Measurements from ENCODE around the gene SPNS1.
"Not testable (repeated sequence)": the region's sequence is repeated elsewhere in the genome, so short reads cannot be mapped to it uniquely, and the experiment has no call there.

Gene SPNS1

DNA sequence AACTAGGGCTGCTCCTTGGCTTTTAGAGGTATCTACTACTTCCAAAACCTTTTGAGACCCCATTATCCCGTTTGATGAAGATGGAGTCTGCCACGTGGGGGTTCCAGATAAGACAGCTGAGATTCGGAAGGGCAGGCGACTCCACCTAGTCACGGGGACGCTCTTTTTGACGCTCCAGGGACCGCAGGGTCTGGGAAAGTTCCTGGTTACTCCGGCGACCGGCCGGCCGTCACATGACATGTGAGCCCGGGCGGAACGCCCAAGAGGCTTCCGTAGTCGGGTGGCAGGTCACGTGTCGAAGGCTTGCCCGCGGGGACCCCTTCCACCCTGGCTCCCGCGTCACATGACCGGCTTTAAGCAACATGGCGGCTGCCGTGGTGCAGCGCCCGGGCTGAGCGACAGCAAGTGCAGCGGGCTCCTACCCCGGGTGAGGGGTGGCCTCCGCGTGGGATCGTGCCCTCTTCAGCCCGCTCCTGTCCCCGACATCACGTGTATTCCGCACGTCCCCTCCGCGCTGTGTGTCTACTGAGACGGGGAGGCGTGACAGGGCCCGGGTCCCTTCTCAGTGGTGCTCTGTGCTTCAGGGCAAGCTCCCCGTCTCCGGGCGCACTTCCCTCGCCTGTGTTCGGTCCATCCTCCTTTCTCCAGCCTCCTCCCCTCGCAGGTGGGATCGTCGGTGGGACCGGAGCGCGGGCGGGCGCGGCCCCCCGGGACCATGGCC lies at the start of gene SPNS1:
Gene SPNS1, plus strand, starts transcription at position 342 of the 721 bp plus-strand sequence. Its CDS starts 374 bp downstream, at position 716.
- peak; percentile 64; the same call in 1 of the 2 replicates for TF ChIP-seq POLR2A (IDR thresholded peaks at IDR 0.05; ENCODE audit: low read depth, low read length)
- peak; percentile 98 for DNase-seq (ENCODE audit: insufficient read length, low spot score)
- FAIRE-seq, result no peak

DNA sequence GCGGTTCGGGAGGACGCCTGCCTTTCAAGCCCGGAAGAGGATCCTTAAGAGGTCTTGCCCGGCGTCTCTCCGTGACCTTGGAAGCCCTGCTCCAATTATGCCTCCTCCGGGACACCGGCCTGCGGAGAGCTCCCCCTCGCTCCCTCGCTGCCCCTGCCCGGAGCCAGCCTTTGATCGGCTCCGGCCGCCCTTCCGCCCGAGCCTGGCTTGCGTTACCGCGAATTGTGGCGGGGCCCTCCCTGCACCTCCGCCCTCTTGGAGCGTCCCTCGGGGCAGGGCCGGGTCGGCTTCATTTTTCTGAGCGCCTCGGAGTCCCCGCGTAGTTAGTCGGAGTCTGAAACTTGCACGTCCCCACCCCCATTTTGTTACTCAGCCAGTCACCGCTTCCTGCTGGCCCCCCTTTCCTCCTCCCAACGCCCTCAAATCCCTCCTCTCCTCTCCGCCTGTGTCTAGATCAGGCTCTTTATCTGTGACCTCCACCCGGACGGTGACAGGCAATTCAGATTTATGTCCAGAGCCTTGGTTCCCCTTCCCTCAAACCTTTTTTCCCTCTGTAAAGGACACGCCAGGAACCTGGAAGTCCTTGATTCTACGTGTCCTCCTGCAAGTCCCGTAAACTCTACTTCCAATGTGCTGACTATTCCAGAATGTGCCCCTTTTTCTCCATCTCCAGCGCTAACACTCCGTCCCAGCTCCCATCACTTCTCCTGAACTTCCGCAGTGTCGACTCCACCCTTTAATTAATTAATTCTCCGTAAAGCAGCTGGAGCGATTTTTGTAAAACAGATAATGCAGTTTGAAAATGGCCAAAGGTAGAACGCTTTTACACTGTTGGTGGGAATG lies 49.0 kb upstream of the SPNS1 start:
- TF ChIP-seq POLR2A (IDR thresholded peaks at IDR 0.05; ENCODE audit: low read depth, low read length), result peak; percentile 27; the same call in 1 of the 2 replicates
- peak; percentile 70 for DNase-seq (ENCODE audit: insufficient read length, low spot score)
- FAIRE-seq, result no peak

- FAIRE-seq, result not testable (repeated sequence)
Measured at GRCh38 chr16:28926284-28926683, 48.3 kb upstream of the SPNS1 start.

DNA sequence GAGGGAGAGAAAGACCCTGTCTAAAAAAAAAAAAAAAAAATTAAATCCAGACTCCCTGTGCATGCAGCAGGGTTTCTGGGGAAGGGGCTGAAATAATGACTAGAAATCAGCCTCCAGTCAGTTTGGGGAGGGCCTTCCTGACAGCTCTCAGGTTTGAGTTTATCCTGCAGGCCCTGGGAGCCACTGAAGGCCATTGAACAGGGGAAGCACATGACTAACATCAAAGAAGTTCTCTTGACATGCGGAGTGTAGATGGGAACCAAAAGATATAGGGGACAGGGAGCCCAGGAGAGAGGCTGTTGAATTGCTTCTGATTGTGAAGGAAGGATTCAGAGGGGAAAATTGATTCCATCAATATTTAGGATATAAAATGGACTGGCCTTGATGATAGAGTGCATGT lies 46.8 kb upstream of the SPNS1 start:
- DNase-seq (ENCODE audit: insufficient read length, low spot score) (no peak), FAIRE-seq (no peak)
- TF ChIP-seq POLR2A (IDR thresholded peaks at IDR 0.05; ENCODE audit: low read depth, low read length), result no peak

More at GRCh38 chr16:28926284-28926683, 48.3 kb upstream of the SPNS1 start:
- DNase-seq (ENCODE audit: insufficient read length, low spot score), result not testable (repeated sequence)

DNA sequence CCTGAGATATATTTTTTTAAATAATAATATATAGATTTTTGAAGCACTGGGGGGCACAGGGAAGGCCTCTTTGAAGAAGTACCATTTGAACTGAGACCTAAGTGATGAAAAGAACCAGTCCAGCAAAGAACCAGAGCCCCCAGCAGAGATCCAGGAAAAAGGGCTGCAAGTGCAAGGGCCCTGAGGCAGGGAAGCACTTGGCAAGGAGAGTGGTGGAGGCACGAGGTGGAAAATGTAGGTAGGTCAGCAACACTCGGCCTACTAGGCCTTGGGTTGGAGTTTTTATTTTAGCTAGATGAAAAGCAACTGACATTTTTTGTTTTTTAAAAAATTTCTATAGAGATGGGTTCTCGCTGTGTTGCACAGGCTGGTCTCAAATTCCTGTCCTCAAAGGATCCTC lies 44.4 kb upstream of the SPNS1 start:
- DNase-seq (ENCODE audit: insufficient read length, low spot score), result no peak
- no peak for TF ChIP-seq POLR2A (IDR thresholded peaks at IDR 0.05; ENCODE audit: low read depth, low read length)
- no peak for FAIRE-seq

DNA sequence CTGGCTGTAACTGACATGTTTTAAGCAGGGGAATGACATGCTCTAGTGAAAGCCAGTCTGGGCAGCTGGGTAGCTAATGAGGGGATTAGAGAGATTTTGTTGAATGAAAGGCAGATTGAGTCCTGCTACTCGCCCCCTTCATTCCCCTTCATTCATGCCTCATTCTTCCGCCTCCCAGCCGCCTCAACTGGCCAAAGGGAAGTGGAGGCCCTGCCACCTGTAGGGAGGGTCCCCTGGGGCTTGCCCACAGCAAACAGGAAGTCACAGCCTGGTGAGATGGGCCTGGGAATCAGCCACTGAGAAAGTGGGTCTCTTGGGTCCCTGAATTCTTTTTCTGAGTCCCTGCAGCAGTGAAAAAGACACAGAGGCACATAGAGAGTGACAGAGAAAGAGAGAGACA lies 43.9 kb upstream of the SPNS1 start:
- no peak for TF ChIP-seq POLR2A (IDR thresholded peaks at IDR 0.05; ENCODE audit: low read depth, low read length)
- FAIRE-seq (no peak), DNase-seq (ENCODE audit: insufficient read length, low spot score) (no peak)

DNA sequence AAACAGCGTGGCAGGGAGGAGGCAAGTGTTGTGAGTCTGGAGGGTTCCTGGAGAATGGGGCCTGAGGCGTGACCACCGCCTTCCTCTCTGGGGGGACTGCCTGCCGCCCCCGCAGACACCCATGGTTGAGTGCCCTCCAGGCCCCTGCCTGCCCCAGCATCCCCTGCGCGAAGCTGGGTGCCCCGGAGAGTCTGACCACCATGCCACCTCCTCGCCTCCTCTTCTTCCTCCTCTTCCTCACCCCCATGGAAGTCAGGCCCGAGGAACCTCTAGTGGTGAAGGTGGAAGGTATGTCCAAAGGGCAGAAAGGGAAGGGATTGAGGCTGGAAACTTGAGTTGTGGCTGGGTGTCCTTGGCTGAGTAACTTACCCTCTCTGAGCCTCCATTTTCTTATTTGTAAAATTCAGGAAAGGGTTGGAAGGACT lies 42.8 kb upstream of the SPNS1 start, which contains the start of gene CD19:
Gene CD19, plus strand, starts transcription at position 171 of the 425 bp plus-strand sequence. Its CDS starts 30 bp downstream, at position 201.
- DNase-seq (ENCODE audit: insufficient read length, low spot score) (no peak), FAIRE-seq (no peak)
- no peak for TF ChIP-seq POLR2A (IDR thresholded peaks at IDR 0.05; ENCODE audit: low read depth, low read length)

DNA sequence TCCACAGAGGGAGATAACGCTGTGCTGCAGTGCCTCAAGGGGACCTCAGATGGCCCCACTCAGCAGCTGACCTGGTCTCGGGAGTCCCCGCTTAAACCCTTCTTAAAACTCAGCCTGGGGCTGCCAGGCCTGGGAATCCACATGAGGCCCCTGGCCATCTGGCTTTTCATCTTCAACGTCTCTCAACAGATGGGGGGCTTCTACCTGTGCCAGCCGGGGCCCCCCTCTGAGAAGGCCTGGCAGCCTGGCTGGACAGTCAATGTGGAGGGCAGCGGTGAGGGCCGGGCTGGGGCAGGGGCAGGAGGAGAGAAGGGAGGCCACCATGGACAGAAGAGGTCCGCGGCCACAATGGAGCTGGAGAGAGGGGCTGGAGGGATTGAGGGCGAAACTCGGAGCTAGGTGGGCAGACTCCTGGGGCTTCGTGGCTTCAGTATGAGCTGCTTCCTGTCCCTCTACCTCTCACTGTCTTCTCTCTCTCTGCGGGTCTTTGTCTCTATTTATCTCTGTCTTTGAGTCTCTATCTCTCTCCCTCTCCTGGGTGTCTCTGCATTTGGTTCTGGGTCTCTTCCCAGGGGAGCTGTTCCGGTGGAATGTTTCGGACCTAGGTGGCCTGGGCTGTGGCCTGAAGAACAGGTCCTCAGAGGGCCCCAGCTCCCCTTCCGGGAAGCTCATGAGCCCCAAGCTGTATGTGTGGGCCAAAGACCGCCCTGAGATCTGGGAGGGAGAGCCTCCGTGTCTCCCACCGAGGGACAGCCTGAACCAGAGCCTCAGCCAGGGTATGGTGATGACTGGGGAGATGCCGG lies 42.0 kb upstream of the SPNS1 start:
- TF ChIP-seq POLR2A (IDR thresholded peaks at IDR 0.05; ENCODE audit: low read depth, low read length), result no peak
- DNase-seq (ENCODE audit: insufficient read length, low spot score) (no peak), FAIRE-seq (no peak)

DNA sequence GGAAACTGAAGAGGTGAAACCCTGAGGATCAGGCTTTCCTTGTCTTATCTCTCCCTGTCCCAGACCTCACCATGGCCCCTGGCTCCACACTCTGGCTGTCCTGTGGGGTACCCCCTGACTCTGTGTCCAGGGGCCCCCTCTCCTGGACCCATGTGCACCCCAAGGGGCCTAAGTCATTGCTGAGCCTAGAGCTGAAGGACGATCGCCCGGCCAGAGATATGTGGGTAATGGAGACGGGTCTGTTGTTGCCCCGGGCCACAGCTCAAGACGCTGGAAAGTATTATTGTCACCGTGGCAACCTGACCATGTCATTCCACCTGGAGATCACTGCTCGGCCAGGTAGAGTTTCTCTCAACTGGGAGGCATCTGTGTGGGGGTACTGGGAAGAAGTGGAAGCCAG lies 41.4 kb upstream of the SPNS1 start:
- DNase-seq (ENCODE audit: insufficient read length, low spot score) (no peak), FAIRE-seq (no peak)
- no peak for TF ChIP-seq POLR2A (IDR thresholded peaks at IDR 0.05; ENCODE audit: low read depth, low read length)

DNA sequence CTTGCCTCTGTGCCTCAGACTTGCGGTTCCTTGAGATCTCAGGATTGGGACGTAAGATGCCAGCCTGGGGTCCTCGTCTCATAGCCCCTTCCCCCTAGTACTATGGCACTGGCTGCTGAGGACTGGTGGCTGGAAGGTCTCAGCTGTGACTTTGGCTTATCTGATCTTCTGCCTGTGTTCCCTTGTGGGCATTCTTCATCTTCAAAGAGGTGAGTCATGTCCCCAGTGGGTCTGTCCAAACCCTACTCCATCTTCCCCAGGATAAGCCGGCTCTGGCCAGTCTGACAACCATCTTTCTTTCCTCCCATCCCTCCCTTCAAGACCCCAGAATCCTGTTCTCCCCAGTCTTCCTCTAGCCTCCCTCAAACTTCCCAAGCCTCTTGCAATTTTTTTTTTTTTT lies 39.2 kb upstream of the SPNS1 start:
- TF ChIP-seq POLR2A (IDR thresholded peaks at IDR 0.05; ENCODE audit: low read depth, low read length), result no peak
- FAIRE-seq (no peak), DNase-seq (ENCODE audit: insufficient read length, low spot score) (no peak)

DNA sequence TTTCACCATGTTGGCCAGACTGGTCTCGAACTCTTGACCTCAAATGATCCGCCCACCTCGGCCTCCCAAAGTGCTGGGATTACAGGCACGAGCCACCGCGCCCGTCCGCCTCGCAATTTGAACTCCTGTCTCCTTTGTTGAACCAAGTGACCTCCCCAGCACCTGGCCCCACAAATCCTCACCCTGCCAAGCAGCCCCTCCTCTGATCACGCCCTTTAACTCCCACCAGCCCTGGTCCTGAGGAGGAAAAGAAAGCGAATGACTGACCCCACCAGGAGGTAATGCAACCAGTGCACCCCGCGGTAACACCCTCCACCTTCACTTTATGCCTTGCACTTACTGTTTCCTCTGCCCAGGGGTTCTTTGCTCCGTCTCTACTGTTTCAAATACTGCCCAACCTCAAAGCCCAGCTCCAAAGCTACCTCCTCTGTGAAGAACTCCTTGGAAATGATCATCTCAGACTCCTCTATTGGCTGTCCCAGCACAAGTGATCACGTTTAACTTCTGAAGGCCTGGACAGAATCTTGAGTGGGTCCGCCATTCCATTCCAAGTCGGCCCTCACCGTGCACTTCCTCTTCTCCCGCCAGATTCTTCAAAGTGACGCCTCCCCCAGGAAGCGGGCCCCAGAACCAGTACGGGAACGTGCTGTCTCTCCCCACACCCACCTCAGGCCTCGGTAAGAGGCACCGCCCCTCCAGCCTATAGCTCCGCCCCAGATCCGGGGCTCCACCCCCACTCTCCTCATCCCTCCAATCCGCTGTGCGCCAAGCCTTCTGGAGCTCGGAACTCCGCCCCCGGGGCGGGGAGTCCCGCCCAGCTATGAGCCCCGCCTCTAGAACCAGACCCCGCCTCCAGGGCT lies 38.4 kb upstream of the SPNS1 start:
- DNase-seq (ENCODE audit: insufficient read length, low spot score), result peak; percentile 45
- FAIRE-seq, result no peak

DNA sequence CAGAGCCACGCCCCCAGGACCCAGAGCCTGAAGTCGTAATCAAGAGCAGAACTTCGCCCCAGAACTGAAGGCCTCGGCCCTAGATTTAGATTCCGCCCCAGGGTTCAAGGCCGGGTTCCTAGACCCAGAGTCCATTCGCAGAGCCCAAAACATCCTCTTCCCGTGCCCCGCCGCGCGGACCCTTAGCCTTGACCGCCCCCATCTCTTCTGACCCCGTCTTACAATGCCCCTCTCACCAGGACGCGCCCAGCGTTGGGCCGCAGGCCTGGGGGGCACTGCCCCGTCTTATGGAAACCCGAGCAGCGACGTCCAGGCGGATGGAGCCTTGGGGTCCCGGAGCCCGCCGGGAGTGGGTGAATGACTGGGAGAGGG lies 37.8 kb upstream of the SPNS1 start:
- no peak for TF ChIP-seq POLR2A (IDR thresholded peaks at IDR 0.05; ENCODE audit: low read depth, low read length)
- no peak for FAIRE-seq
- DNase-seq (ENCODE audit: insufficient read length, low spot score), result no peak

More for the DNA sequence above, 38.4 kb upstream of the SPNS1 start:
- no peak for TF ChIP-seq POLR2A (IDR thresholded peaks at IDR 0.05; ENCODE audit: low read depth, low read length)

Data from H54 (cell line).